ENCODE data around the gene PRSS38. TPM values are rescaled to one million over a fixed set of nuclear protein-coding genes. Genes with fewer than 3 reads are reported as not detected.

The PRSS38 gene
- total and polyA plus RNA-seq, 4 donors, result not detected

GRCh38 chr1:227786673-227787512, 28.6 kb upstream of the PRSS38 start:
- peaks cover 4% of the 10 kb centered on the region for H3K36me3 ChIP-seq (ENCODE audit: control insufficient read depth, insufficient read depth, low read length)
- peak overlapping the region; percentile 47 for H3K27ac ChIP-seq (ENCODE audit: low read depth, low read length)
- no peaks in the 10 kb centered on the region for H3K9me3 ChIP-seq (ENCODE audit: control insufficient read depth, insufficient read depth, low read length)
- peaks cover 20% of the 10 kb centered on the region for H3K27me3 ChIP-seq (ENCODE audit: control insufficient read depth, insufficient read depth, low read length)
- H3K4me3 ChIP-seq (ENCODE audit: low read depth, low read length), result peak overlapping the region; percentile 54
- peak in 1 of 6 donors; percentile 16 for DNase-seq (ENCODE audit: low read depth in 4 of 6, low spot score in 6 of 6)
- H3K4me1 ChIP-seq (ENCODE audit: control insufficient read depth, insufficient read depth, low read length), result peaks cover 33% of the 10 kb centered on the region
- WGBS (ENCODE audit: insufficient coverage), result 26% methylated on average over 37 of the region's 45 CpGs

- peak; percentile 38 to 95 (median 68) for DNase-seq (ENCODE audit: low read depth in 4 of 6, low spot score in 6 of 6)
- Histone ChIP-seq H3K27me3 (ENCODE audit: control insufficient read depth, insufficient read depth, low read length) (peaks cover 20% of the 10 kb centered on the region), H3K9me3 (ENCODE audit: control insufficient read depth, insufficient read depth, low read length) (no peaks in the 10 kb centered on the region), H3K27ac (ENCODE audit: low read depth, low read length) (peak overlapping the region; percentile 47), H3K4me1 (ENCODE audit: control insufficient read depth, insufficient read depth, low read length) (peaks cover 33% of the 10 kb centered on the region), H3K36me3 (ENCODE audit: control insufficient read depth, insufficient read depth, low read length) (no peaks in the 10 kb centered on the region), H3K4me3 (ENCODE audit: low read depth, low read length) (peak overlapping the region; percentile 54)
- under 1% methylated on average over 59 of the region's 60 CpGs for WGBS (ENCODE audit: insufficient coverage)
Observed at GRCh38 chr1:227787513-227788270, 27.8 kb upstream of the PRSS38 start.

GRCh38 chr1:227788271-227789083, 27.0 kb upstream of the PRSS38 start:
- peaks cover 20% of the 10 kb centered on the region for H3K27me3 ChIP-seq (ENCODE audit: control insufficient read depth, insufficient read depth, low read length)
- H3K36me3 ChIP-seq (ENCODE audit: control insufficient read depth, insufficient read depth, low read length), result peaks cover 4% of the 10 kb centered on the region
- no peaks in the 10 kb centered on the region for H3K9me3 ChIP-seq (ENCODE audit: control insufficient read depth, insufficient read depth, low read length)
- peak overlapping the region; percentile 40 for H3K4me3 ChIP-seq (ENCODE audit: low read depth, low read length)
- peaks cover 40% of the 10 kb centered on the region for H3K4me1 ChIP-seq (ENCODE audit: control insufficient read depth, insufficient read depth, low read length)
- under 1% methylated on average over 68 of the region's 68 CpGs for WGBS (ENCODE audit: insufficient coverage)
- DNase-seq (ENCODE audit: low read depth in 4 of 6, low spot score in 6 of 6), result peak in 2 of 6 donors; percentile 14 to 75
- H3K27ac ChIP-seq (ENCODE audit: low read depth, low read length), result no peak overlapping the region

- no peak overlapping the region for H3K27ac ChIP-seq (ENCODE audit: low read depth, low read length)
- H3K4me1 ChIP-seq (ENCODE audit: control insufficient read depth, insufficient read depth, low read length), result peaks cover 49% of the 10 kb centered on the region
- WGBS (ENCODE audit: insufficient coverage), result 41% methylated on average over 23 of the region's 23 CpGs
- no peak for DNase-seq (ENCODE audit: low read depth in 4 of 6, low spot score in 6 of 6)
- H3K4me3 ChIP-seq (ENCODE audit: low read depth, low read length), result peak overlapping the region; percentile 40
- peaks cover 4% of the 10 kb centered on the region for H3K36me3 ChIP-seq (ENCODE audit: control insufficient read depth, insufficient read depth, low read length)
- H3K9me3 ChIP-seq (ENCODE audit: control insufficient read depth, insufficient read depth, low read length), result no peaks in the 10 kb centered on the region
- peaks cover 20% of the 10 kb centered on the region for H3K27me3 ChIP-seq (ENCODE audit: control insufficient read depth, insufficient read depth, low read length)
Observed at GRCh38 chr1:227789084-227790033, 26.1 kb upstream of the PRSS38 start.

- Histone ChIP-seq H3K9me3 (ENCODE audit: control insufficient read depth, insufficient read depth, low read length) (no peaks in the 10 kb centered on the region), H3K27ac (ENCODE audit: low read depth, low read length) (no peak overlapping the region), H3K4me3 (ENCODE audit: low read depth, low read length) (no peak overlapping the region), H3K36me3 (ENCODE audit: control insufficient read depth, insufficient read depth, low read length) (peaks cover 4% of the 10 kb centered on the region), H3K27me3 (ENCODE audit: control insufficient read depth, insufficient read depth, low read length) (peaks cover 20% of the 10 kb centered on the region), H3K4me1 (ENCODE audit: control insufficient read depth, insufficient read depth, low read length) (peaks cover 54% of the 10 kb centered on the region)
- no peak for DNase-seq (ENCODE audit: low read depth in 4 of 6, low spot score in 6 of 6)
- WGBS (ENCODE audit: insufficient coverage), result no CpG with 5 or more reads among the region's 2 CpGs
Observed at GRCh38 chr1:227790034-227790400, 25.5 kb upstream of the PRSS38 start.

GRCh38 chr1:227790868-227791267, 24.6 kb upstream of the PRSS38 start:
- Histone ChIP-seq H3K4me3 (ENCODE audit: low read depth, low read length) (no peak overlapping the region), H3K36me3 (ENCODE audit: control insufficient read depth, insufficient read depth, low read length) (peaks cover 4% of the 10 kb centered on the region), H3K4me1 (ENCODE audit: control insufficient read depth, insufficient read depth, low read length) (peaks cover 54% of the 10 kb centered on the region), H3K27me3 (ENCODE audit: control insufficient read depth, insufficient read depth, low read length) (peaks cover 20% of the 10 kb centered on the region), H3K9me3 (ENCODE audit: control insufficient read depth, insufficient read depth, low read length) (no peaks in the 10 kb centered on the region), H3K27ac (ENCODE audit: low read depth, low read length) (no peak overlapping the region)
- no peak for DNase-seq (ENCODE audit: low read depth in 4 of 6, low spot score in 6 of 6)
- 87% methylated on average over 4 of the region's 4 CpGs for WGBS (ENCODE audit: insufficient coverage)

GRCh38 chr1:227791425-227792143, 23.9 kb upstream of the PRSS38 start:
- Histone ChIP-seq H3K4me3 (ENCODE audit: low read depth, low read length) (no peak overlapping the region), H3K9me3 (ENCODE audit: control insufficient read depth, insufficient read depth, low read length) (no peaks in the 10 kb centered on the region), H3K4me1 (ENCODE audit: control insufficient read depth, insufficient read depth, low read length) (peaks cover 48% of the 10 kb centered on the region), H3K36me3 (ENCODE audit: control insufficient read depth, insufficient read depth, low read length) (peaks cover 4% of the 10 kb centered on the region), H3K27me3 (ENCODE audit: control insufficient read depth, insufficient read depth, low read length) (peaks cover 20% of the 10 kb centered on the region), H3K27ac (ENCODE audit: low read depth, low read length) (no peak overlapping the region)
- DNase-seq (ENCODE audit: low read depth in 4 of 6, low spot score in 6 of 6), result no peak
- 92% methylated on average over 4 of the region's 6 CpGs for WGBS (ENCODE audit: insufficient coverage)

- WGBS (ENCODE audit: insufficient coverage), result 78% methylated on average over 13 of the region's 19 CpGs
- Histone ChIP-seq H3K4me1 (ENCODE audit: control insufficient read depth, insufficient read depth, low read length) (peaks cover 39% of the 10 kb centered on the region), H3K9me3 (ENCODE audit: control insufficient read depth, insufficient read depth, low read length) (no peaks in the 10 kb centered on the region), H3K36me3 (ENCODE audit: control insufficient read depth, insufficient read depth, low read length) (peaks cover 4% of the 10 kb centered on the region), H3K27ac (ENCODE audit: low read depth, low read length) (no peak overlapping the region), H3K4me3 (ENCODE audit: low read depth, low read length) (no peak overlapping the region), H3K27me3 (ENCODE audit: control insufficient read depth, insufficient read depth, low read length) (peaks cover 16% of the 10 kb centered on the region)
- DNase-seq (ENCODE audit: low read depth in 4 of 6, low spot score in 6 of 6), result no peak
Observed at GRCh38 chr1:227792216-227793078, 23.0 kb upstream of the PRSS38 start.
